Measurements from ENCODE around the gene NUDT4. TPM values are rescaled to one million over a fixed set of nuclear protein-coding genes. Genes with fewer than 3 reads are reported as not detected.

The NUDT4 gene
- total RNA-seq (161 and 166 TPM in 2 replicates), polyA plus RNA-seq (66.2 and 76.0 TPM in 2 replicates), polyA minus RNA-seq (77.6 and 95.0 TPM in 2 replicates), Bru-seq, nascent RNA (percentile 99 among the genes with signal in this experiment), BruChase-seq, experiment 1, labeled RNA remaining after a 6-hour chase (percentile 97 among the genes with signal in this experiment), BruChase-seq, experiment 2, labeled RNA remaining after a 2-hour chase (percentile 99 among the genes with signal in this experiment)
- polyA plus RNA-seq (2011; cell fraction: cytosol; rRNA removed): 82.8 and 85.2 TPM in 2 replicates
- 50.9 and 85.5 TPM in 2 replicates for polyA plus RNA-seq (2011; cell fraction: nucleus; rRNA removed)
- polyA plus RNA-seq (2012): 143 and 158 TPM in 2 replicates
- 19.4 TPM for polyA minus RNA-seq (2011; cell fraction: cytosol; rRNA and poly(A)+ RNA removed)
- 96.4 and 139 TPM in 2 replicates for polyA minus RNA-seq (2011; cell fraction: nucleus; rRNA and poly(A)+ RNA removed)
- long read RNA-seq, full-length matches to known transcripts: 740 of 980 reads
- long read RNA-seq, partial matches to known transcripts: 5 of 980 reads
- long read RNA-seq, other reads (novel, unspliced or antisense): 235 of 980 reads

DNA sequence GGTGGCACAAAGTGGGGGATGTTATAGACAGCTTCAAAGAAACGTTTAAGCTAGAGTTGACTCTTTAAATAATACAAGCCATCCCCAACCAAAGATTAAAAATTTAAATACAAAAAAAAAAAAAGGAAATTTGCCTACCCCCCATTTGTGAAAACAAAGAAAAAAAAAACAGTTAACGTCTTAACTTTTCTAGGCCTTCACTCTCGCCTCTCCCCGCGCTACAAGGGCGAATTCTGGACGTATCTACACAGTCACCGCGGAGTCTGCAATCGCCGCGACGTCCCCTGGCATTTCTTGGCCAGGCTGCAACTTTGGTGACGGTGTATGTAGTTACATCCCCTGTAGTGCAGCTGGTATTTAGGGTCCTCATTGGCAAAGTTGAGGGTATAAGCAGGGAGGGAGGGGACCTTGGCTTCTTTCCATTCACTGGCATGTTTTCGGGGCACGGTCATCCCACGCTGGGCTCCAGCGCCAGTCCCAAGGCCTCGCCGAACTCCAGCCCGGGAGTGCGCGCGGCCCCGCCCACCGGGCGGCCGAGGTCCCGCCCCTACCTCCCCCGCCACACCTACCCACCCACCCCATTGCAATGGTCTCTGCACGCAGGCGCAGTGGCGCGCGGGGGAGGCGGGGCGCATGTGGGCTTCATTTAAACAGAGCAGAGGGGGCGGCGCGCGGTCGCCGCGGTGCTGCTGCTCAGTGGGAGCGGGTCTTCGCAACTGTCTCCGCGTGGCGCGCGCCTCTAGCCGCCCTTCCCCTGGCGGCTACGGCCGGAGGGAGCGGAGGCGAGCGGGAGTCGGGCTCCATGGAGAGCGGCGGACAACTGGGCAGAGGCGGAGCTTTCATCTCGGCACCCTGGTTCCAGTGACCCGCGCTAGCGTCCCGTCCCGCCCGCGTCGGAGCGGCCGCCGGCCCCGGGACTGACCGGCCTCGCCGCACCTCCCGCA lies at the start of gene NUDT4:
NUDT4 (plus strand) TSS at position 674 of the 944 bp plus-strand sequence. CDS start 398 bp downstream, outside the sequence.
- TSS peak; percentile 40 for BruUV-seq (replicated peaks)
- intact Hi-C loops (cut with micrococcal nuclease) (loop anchor here (1.0 to 10.0 kb wide), 6 partner anchors 153 to 448 kb away; partner anchors contain the start of gene EEA1), dilution Hi-C loops (cut with MboI; ENCODE audit: extremely low pct_ligation_motif_present, low sequenced_read_pairs) (loop anchor here (25.0 kb wide), 1 partner anchor 365 kb away; no protein-coding TSS in a partner anchor)
- peak; percentile 94 for DNase-seq (ENCODE audit: low read depth, low spot score)
- peak within 1 kb of the TSS; percentile 99 for H2AFZ ChIP-seq (ENCODE audit: low read depth, low read length)
- peak within 1 kb of the TSS; percentile 71 to 99 (median 95) for H3K4me3 ChIP-seq (replicated peaks in 1 of 3; ENCODE audit: insufficient read depth in 1 of 3, low read depth in 1 of 3, low read length in 3 of 3)
- CTCF ChIA-PET: interaction anchor here (0.5 to 2.6 kb wide), 3 partner anchors 286 to 417 kb away, joined by 3 to 12 read pairs (median 4); no protein-coding TSS in a partner anchor
- POLR2A ChIA-PET: no interaction called here
- H4K20me1 ChIP-seq (replicated peaks; ENCODE audit: control insufficient read depth, extremely low read depth, insufficient read depth, low read length): no peaks in the 10 kb centered on the region
- TF ChIP-seq, protein P1, sequence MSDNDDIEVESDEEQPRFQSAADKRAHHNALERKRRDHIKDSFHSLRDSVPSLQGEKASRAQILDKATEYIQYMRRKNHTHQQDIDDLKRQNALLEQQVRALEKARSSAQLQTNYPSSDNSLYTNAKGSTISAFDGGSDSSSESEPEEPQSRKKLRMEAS (IDR thresholded peaks at IDR 0.05; ENCODE audit: insufficient read depth, insufficient read length): peak; percentile 41
- TF ChIP-seq JUN (IDR thresholded peaks at IDR 0.05; ENCODE audit: borderline replicate concordance, insufficient read depth, insufficient read length, low read depth) (no peak), POLR2A (IDR thresholded peaks at IDR 0.05; ENCODE audit: low read depth, low read length) (peak; percentile 87), POLR2AphosphoS5 (IDR thresholded peaks at IDR 0.05; ENCODE audit: insufficient read depth, low read depth, low read length) (peak; percentile 92), MYC (IDR thresholded peaks at IDR 0.05; ENCODE audit: low read depth, low read length) (no peak), EZH2 (IDR thresholded peaks at IDR 0.05; ENCODE audit: borderline replicate concordance, low read depth, low read length, severe bottlenecking) (no peak), FOS (IDR thresholded peaks at IDR 0.05; ENCODE audit: borderline replicate concordance, insufficient read depth, low read length) (no peak), GATA2 (IDR thresholded peaks at IDR 0.05; ENCODE audit: insufficient read depth, insufficient read length, low read depth, low read length) (no peak)
- TF ChIP-seq, protein P2, sequence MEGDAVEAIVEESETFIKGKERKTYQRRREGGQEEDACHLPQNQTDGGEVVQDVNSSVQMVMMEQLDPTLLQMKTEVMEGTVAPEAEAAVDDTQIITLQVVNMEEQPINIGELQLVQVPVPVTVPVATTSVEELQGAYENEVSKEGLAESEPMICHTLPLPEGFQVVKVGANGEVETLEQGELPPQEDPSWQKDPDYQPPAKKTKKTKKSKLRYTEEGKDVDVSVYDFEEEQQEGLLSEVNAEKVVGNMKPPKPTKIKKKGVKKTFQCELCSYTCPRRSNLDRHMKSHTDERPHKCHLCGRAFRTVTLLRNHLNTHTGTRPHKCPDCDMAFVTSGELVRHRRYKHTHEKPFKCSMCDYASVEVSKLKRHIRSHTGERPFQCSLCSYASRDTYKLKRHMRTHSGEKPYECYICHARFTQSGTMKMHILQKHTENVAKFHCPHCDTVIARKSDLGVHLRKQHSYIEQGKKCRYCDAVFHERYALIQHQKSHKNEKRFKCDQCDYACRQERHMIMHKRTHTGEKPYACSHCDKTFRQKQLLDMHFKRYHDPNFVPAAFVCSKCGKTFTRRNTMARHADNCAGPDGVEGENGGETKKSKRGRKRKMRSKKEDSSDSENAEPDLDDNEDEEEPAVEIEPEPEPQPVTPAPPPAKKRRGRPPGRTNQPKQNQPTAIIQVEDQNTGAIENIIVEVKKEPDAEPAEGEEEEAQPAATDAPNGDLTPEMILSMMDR (IDR thresholded peaks at IDR 0.05; ENCODE audit: extremely low read depth in 1 of 2, insufficient read depth in 1 of 2, low read depth in 1 of 2, low read length in 2 of 2): no peak
- FAIRE-seq: peak; percentile 90
- peaks cover 44% of the 10 kb centered on the region for H3K79me2 ChIP-seq (ENCODE audit: control insufficient read depth, insufficient read depth, low read length)
- H3K9ac ChIP-seq (replicated peaks; ENCODE audit: extremely low read depth, insufficient read depth, low read length): peak within 1 kb of the TSS; percentile 96
- H3K27me3 ChIP-seq (ENCODE audit: control insufficient read depth in 2 of 2, insufficient read depth in 2 of 2, low read length in 2 of 2): no peaks in the 10 kb centered on the region
- no peaks in the 10 kb centered on the region for H3K9me3 ChIP-seq (replicated peaks; ENCODE audit: control insufficient read depth, insufficient read depth, low read length)
- no peaks in the 10 kb centered on the region for H3K9me1 ChIP-seq (replicated peaks; ENCODE audit: control insufficient read depth, extremely low read depth, insufficient read depth, low read length)
- peak within 1 kb of the TSS; percentile 91 for H3K4me2 ChIP-seq (ENCODE audit: insufficient read depth, low read length)
- H3K27ac ChIP-seq (ENCODE audit: insufficient read depth, low read depth, low read length): peak within 1 kb of the TSS; percentile 79
- H3K36me3 ChIP-seq (ENCODE audit: control insufficient read depth in 2 of 2, extremely low read depth in 1 of 2, insufficient read depth in 2 of 2, low read length in 2 of 2): peaks cover 0 to 2% of the 10 kb centered on the region in 2 experiments
- H3K4me1 ChIP-seq (ENCODE audit: control insufficient read depth, extremely low read depth, insufficient read depth, low read length): peaks cover 25% of the 10 kb centered on the region
